CD4-positive, CD25-positive, alpha-beta regulatory T cell (primary cell): Measurements from ENCODE around the gene DBR1. TPM values are rescaled to one million over a fixed set of nuclear protein-coding genes. Genes with fewer than 3 reads are reported as not detected.

ENCODE experiments used
- ATAC-seq, 2 donors: fragments of 150-1000 bp; cut with Tn5 transposase; one replicate each; pipeline ENCODE4 v1.10.0; 2021; ENCODE audit warnings: low read depth in 2 of 2, moderate number of reproducible peaks in 2 of 2, moderate library complexity in 1 of 2
- DNase-seq, 3 donors: peaks; one replicate each; pipeline versions ENCODE4 v3.0.0 to v3.0.0-alpha.2; 2012 to 2022; ENCODE audit warnings: mixed read lengths in 1 of 3
- H3K27ac ChIP-seq: one replicate; pipeline ENCODE4 v1.7.0; 2013; ENCODE audit warnings: mild to moderate bottlenecking, low read length; ENCODE audit not compliant: insufficient read depth, poor library complexity, severe bottlenecking
- H3K27me3 ChIP-seq: one replicate; pipeline ENCODE4 v1.7.0; 2013; ENCODE audit warnings: low read length; ENCODE audit not compliant: control insufficient read depth, insufficient read depth
- H3K36me3 ChIP-seq: one replicate; pipeline ENCODE4 v1.7.0; 2013; ENCODE audit warnings: mild to moderate bottlenecking, low read length, moderate library complexity; ENCODE audit not compliant: control insufficient read depth, insufficient read depth
- H3K4me1 ChIP-seq: 2 replicates; pipeline ENCODE4 v1.7.0; 2013; ENCODE audit warnings: mild to moderate bottlenecking, low read length; ENCODE audit not compliant: insufficient read depth, control insufficient read depth, poor library complexity, severe bottlenecking
- H3K4me3 ChIP-seq: one replicate; pipeline ENCODE4 v1.7.0; 2013; ENCODE audit warnings: low read depth, mild to moderate bottlenecking, low read length, moderate library complexity
- H3K9me3 ChIP-seq, 2 experiments: 1 replicate in 1 of 2; 2 replicates in 1 of 2; pipeline ENCODE4 v1.7.0; 2013; ENCODE audit warnings: low read length in 2 of 2, mild to moderate bottlenecking in 1 of 2, moderate library complexity in 1 of 2; ENCODE audit not compliant: control insufficient read depth in 2 of 2
- H3K27ac Mint-ChIP-seq, 3 donors: one replicate each; pipeline ENCODE4 v1.8.0; 2020 to 2022; ENCODE audit warnings: mild to moderate bottlenecking in 3 of 3, mixed read lengths in 3 of 3, moderate library complexity in 2 of 3
- H3K27me3 Mint-ChIP-seq: one replicate; pipeline ENCODE4 v1.8.0; 2022; ENCODE audit warnings: mild to moderate bottlenecking, mixed read lengths
- H3K36me3 Mint-ChIP-seq: one replicate; pipeline ENCODE4 v1.8.0; 2020; ENCODE audit warnings: mixed read lengths
- H3K4me1 Mint-ChIP-seq, 4 donors: one replicate each; pipeline ENCODE4 v1.8.0; 2020 to 2022; ENCODE audit warnings: mixed read lengths in 4 of 4, mild to moderate bottlenecking in 1 of 4
- H3K4me3 Mint-ChIP-seq, 4 donors: one replicate each; pipeline ENCODE4 v1.8.0; 2020 to 2022; ENCODE audit warnings: mild to moderate bottlenecking in 4 of 4, mixed read lengths in 4 of 4, moderate library complexity in 3 of 4
- H3K9me3 Mint-ChIP-seq, 7 donors: one replicate each; pipeline ENCODE4 v1.8.0; 2020 to 2022; ENCODE audit warnings: mixed read lengths in 7 of 7, mild to moderate bottlenecking in 3 of 7, moderate library complexity in 2 of 7
- polyA plus RNA-seq, 4 donors: library from polyadenylated mRNA; unstranded; fragments of 300-500 nt; fragmentation: Illumina TruSeq; gene quantifications; one replicate each; pipeline ENCODE4 v1.2.3, GENCODE V29; 2021
- total RNA-seq: library from RNA; stranded (reverse); gene quantifications from one replicate; pipeline ENCODE4 v1.2.3, GENCODE V29; 2022

The DBR1 gene
- total and polyA plus RNA-seq, 5 donors from 2014 or later = 14.6 to 27.2 (median 19.6) TPM

GRCh38 chr3:138184994-138185393 is 10.3 kb upstream of the DBR1 start:
- ATAC-seq (no peak), DNase-seq (no peak)
- Histone ChIP-seq H3K27me3 (peaks cover under 1% of the 10 kb centered on the region), H3K36me3 (no peaks in the 10 kb centered on the region), H3K4me1 (peaks cover 28% of the 10 kb centered on the region), H3K9me3 (no peaks in the 10 kb centered on the region), H3K27ac (no peak overlapping the region), H3K4me3 (no peak overlapping the region)
- peak overlapping the region in 1 of 4 donors; percentile 90 for H3K4me3 Mint-ChIP-seq
- H3K36me3 Mint-ChIP-seq = peaks cover 4% of the 10 kb centered on the region
- H3K27me3 Mint-ChIP-seq = peaks cover 40% of the 10 kb centered on the region
- H3K27ac Mint-ChIP-seq = no peak overlapping the region
- no peaks in the 10 kb centered on the region for H3K9me3 Mint-ChIP-seq
- H3K4me1 Mint-ChIP-seq = peaks cover 10 to 36% (median 25%) of the 10 kb centered on the region in 4 donors

- H3K4me3 ChIP-seq = no peak overlapping the region
- H3K27me3 Mint-ChIP-seq = peaks cover 43% of the 10 kb centered on the region
- ATAC-seq = peak; percentile 77 to 94
- H3K9me3 Mint-ChIP-seq = no peaks in the 10 kb centered on the region
- peaks cover 2% of the 10 kb centered on the region for H3K27me3 ChIP-seq
- H3K27ac ChIP-seq = no peak overlapping the region
- no peaks in the 10 kb centered on the region for H3K9me3 ChIP-seq
- H3K4me1 ChIP-seq = no peaks in the 10 kb centered on the region
- DNase-seq = peak in 2 of 3 donors; percentile 38 to 60
- H3K36me3 ChIP-seq = no peaks in the 10 kb centered on the region
- H3K36me3 Mint-ChIP-seq = no peaks in the 10 kb centered on the region
- peaks cover 0 to 7% (median 5%) of the 10 kb centered on the region in 4 donors for H3K4me1 Mint-ChIP-seq
- H3K4me3 Mint-ChIP-seq = peak overlapping the region in 1 of 4 donors; percentile 10
- no peak overlapping the region for H3K27ac Mint-ChIP-seq
Measured at GRCh38 chr3:138180375-138181029, 5.8 kb upstream of the DBR1 start.

- Histone ChIP-seq H3K27ac (peak overlapping the region; percentile 80), H3K9me3 (no peaks in the 10 kb centered on the region), H3K4me3 (peak overlapping the region; percentile 98), H3K4me1 (peaks cover 28% of the 10 kb centered on the region), H3K36me3 (peaks cover 20% of the 10 kb centered on the region), H3K27me3 (no peaks in the 10 kb centered on the region)
- DNase-seq = no peak
- peak overlapping the region; percentile 97 to 99 (median 98) for H3K27ac Mint-ChIP-seq
- peaks cover 6% of the 10 kb centered on the region for H3K27me3 Mint-ChIP-seq
- peaks cover 23 to 50% (median 42%) of the 10 kb centered on the region in 4 donors for H3K4me1 Mint-ChIP-seq
- H3K9me3 Mint-ChIP-seq = no peaks in the 10 kb centered on the region
- peak overlapping the region; percentile 98 to 100 (median 99) for H3K4me3 Mint-ChIP-seq
- H3K36me3 Mint-ChIP-seq = peaks cover 11% of the 10 kb centered on the region
- no peak for ATAC-seq
Measured at GRCh38 chr3:138173769-138174420, 826 bp downstream of the DBR1 start.

- peaks cover 6% of the 10 kb centered on the region for H3K27me3 Mint-ChIP-seq
- ATAC-seq (no peak), DNase-seq (no peak)
- peaks cover 13% of the 10 kb centered on the region for H3K36me3 Mint-ChIP-seq
- no peaks in the 10 kb centered on the region for H3K27me3 ChIP-seq
- H3K4me3 ChIP-seq = peak overlapping the region; percentile 98
- H3K4me1 Mint-ChIP-seq = peaks cover 23 to 51% (median 42%) of the 10 kb centered on the region in 4 donors
- H3K4me3 Mint-ChIP-seq = peak overlapping the region; percentile 47 to 100 (median 89)
- H3K36me3 ChIP-seq = peaks cover 31% of the 10 kb centered on the region
- H3K27ac Mint-ChIP-seq = peak overlapping the region in 2 of 3 donors; percentile 79
- H3K9me3 ChIP-seq = no peaks in the 10 kb centered on the region
- no peak overlapping the region for H3K27ac ChIP-seq
- H3K4me1 ChIP-seq = peaks cover 28% of the 10 kb centered on the region
- H3K9me3 Mint-ChIP-seq = no peaks in the 10 kb centered on the region
Measured at GRCh38 chr3:138172625-138173024, 2.1 kb downstream of the DBR1 start.

DNA sequence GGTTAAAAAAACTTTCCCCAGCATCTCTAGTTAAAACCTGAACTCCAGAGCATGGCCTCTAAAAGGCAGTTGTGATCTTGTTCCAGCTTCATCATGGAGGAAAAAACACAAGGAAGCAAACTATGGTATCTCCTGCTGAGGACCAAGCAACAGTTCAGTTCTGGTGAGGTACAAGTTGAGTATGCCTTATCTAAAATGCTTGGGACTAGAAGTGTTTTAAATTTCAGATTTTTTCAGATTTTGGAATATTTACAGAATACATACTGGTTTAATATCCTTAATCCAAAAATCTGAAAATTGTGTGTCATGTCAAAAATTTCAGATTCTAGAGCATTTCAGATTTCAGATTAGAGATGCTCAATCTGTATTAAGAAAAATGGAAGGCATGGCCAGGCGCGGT is 9.7 kb downstream of the DBR1 start:
- H3K4me3 ChIP-seq = no peak overlapping the region
- H3K9me3 ChIP-seq = no peaks in the 10 kb centered on the region
- peaks cover 6 to 25% (median 12%) of the 10 kb centered on the region in 4 donors for H3K4me1 Mint-ChIP-seq
- no peak overlapping the region for H3K27ac Mint-ChIP-seq
- no peaks in the 10 kb centered on the region for H3K27me3 ChIP-seq
- no peak for DNase-seq
- no peaks in the 10 kb centered on the region for H3K27me3 Mint-ChIP-seq
- peaks cover 76% of the 10 kb centered on the region for H3K36me3 ChIP-seq
- H3K27ac ChIP-seq = no peak overlapping the region
- ATAC-seq = no peak
- H3K4me1 ChIP-seq = no peaks in the 10 kb centered on the region
- H3K4me3 Mint-ChIP-seq = no peak overlapping the region
- peaks cover 51% of the 10 kb centered on the region for H3K36me3 Mint-ChIP-seq
- H3K9me3 Mint-ChIP-seq = no peaks in the 10 kb centered on the region

GRCh38 chr3:138157743-138158142 is 17.0 kb downstream of the DBR1 start:
- Histone ChIP-seq H3K9me3 (peaks cover 0 to 4% of the 10 kb centered on the region in 2 experiments), H3K27me3 (no peaks in the 10 kb centered on the region), H3K36me3 (peaks cover 13% of the 10 kb centered on the region), H3K4me3 (no peak overlapping the region), H3K4me1 (no peaks in the 10 kb centered on the region), H3K27ac (no peak overlapping the region)
- peaks cover 12% of the 10 kb centered on the region for H3K27me3 Mint-ChIP-seq
- H3K9me3 Mint-ChIP-seq = peaks cover 0 to 12% (median 6%) of the 10 kb centered on the region in 7 donors
- ATAC-seq = no peak
- H3K4me3 Mint-ChIP-seq = no peak overlapping the region
- no peaks in the 10 kb centered on the region for H3K4me1 Mint-ChIP-seq
- peaks cover 17% of the 10 kb centered on the region for H3K36me3 Mint-ChIP-seq
- DNase-seq = no peak
- no peak overlapping the region for H3K27ac Mint-ChIP-seq

DNA sequence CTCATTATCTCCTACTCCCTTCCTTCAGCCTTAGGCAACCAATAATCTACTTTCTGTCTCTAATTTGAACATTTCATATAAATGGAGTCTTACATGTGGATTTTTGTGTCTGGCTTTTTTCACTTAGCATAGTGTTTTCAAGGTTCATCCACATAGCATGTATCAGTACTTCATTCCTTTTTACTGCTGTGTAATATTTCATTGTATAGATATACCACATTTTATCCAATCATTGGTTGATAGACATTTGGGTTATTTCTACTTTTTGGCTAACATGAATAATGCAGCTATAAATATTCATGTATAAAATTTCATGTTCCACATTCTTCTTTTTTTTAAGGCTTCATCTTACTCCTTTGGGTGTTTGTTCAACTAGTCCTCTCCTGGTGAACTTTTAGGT is 20.2 kb downstream of the DBR1 start:
- H3K4me1 ChIP-seq = no peaks in the 10 kb centered on the region
- ATAC-seq (no peak), DNase-seq (no peak)
- peaks cover 0 to 12% (median 6%) of the 10 kb centered on the region in 7 donors for H3K9me3 Mint-ChIP-seq
- no peak overlapping the region for H3K27ac ChIP-seq
- no peaks in the 10 kb centered on the region for H3K27me3 ChIP-seq
- H3K27me3 Mint-ChIP-seq = peaks cover 12% of the 10 kb centered on the region
- no peaks in the 10 kb centered on the region for H3K36me3 ChIP-seq
- H3K4me3 ChIP-seq = no peak overlapping the region
- H3K9me3 ChIP-seq = peaks cover 0 to 4% of the 10 kb centered on the region in 2 experiments
- peaks cover 4% of the 10 kb centered on the region for H3K36me3 Mint-ChIP-seq
- peak overlapping the region in 1 of 3 donors; percentile 60 for H3K27ac Mint-ChIP-seq
- no peaks in the 10 kb centered on the region for H3K4me1 Mint-ChIP-seq
- H3K4me3 Mint-ChIP-seq = no peak overlapping the region
